ENCODE measurements around the gene LHCGR.
"Not testable (repeated sequence)": the region's sequence is repeated elsewhere in the genome, so short reads cannot be mapped to it uniquely, and the experiment has no call there.

Gene LHCGR

GRCh38 chr2:48703621-48704020, 51.9 kb downstream of the LHCGR start:
- DNase-seq, result not testable (repeated sequence)

GRCh38 chr2:48699348-48699930, 56.1 kb downstream of the LHCGR start:
- no peak for DNase-seq

- no peak for DNase-seq
These were observed 58.6 kb downstream of the LHCGR start for GRCh38 chr2:48696881-48697280.

GRCh38 chr2:48695991-48696390, 59.5 kb downstream of the LHCGR start:
- no peak for DNase-seq

GRCh38 chr2:48694149-48694548, 61.4 kb downstream of the LHCGR start:
- no peak for DNase-seq

- DNase-seq, result no peak
These were observed 61.9 kb downstream of the LHCGR start for GRCh38 chr2:48693645-48694044.

- DNase-seq, result no peak
These were observed 62.5 kb downstream of the LHCGR start for GRCh38 chr2:48693066-48693465.

GRCh38 chr2:48691935-48692691, 63.4 kb downstream of the LHCGR start:
- DNase-seq, result no peak

GRCh38 chr2:48685126-48685525, 70.4 kb downstream of the LHCGR start:
- DNase-seq, result no peak

GRCh38 chr2:48677450-48677849, 78.1 kb downstream of the LHCGR start:
- DNase-seq, result no peak

GRCh38 chr2:48674933-48675332, 80.6 kb downstream of the LHCGR start:
- DNase-seq, result no peak

GRCh38 chr2:48673581-48673980, 81.9 kb downstream of the LHCGR start:
- no peak for DNase-seq

- DNase-seq, result no peak
These were observed 86.5 kb downstream of the LHCGR start for GRCh38 chr2:48668992-48669391.

- DNase-seq, result no peak
These were observed 104.2 kb downstream of the LHCGR start for GRCh38 chr2:48651158-48651790.

- DNase-seq, result no peak
These were observed 117.3 kb downstream of the LHCGR start for GRCh38 chr2:48638261-48638660.

All from NCI-H524 (cell line).